WTC11 (cell line): Measurements from ENCODE around the gene GJA1. TPM values are rescaled to one million over a fixed set of nuclear protein-coding genes. Genes with fewer than 3 reads are reported as not detected.

Experiments
- ATAC-seq: fragments of 200-7000 bp; cut with Tn5 transposase; 2 replicates; pipeline ENCODE4 v1.10.0; 2021; ENCODE audit warnings: mild to moderate bottlenecking, moderate library complexity
- CTCF ChIA-PET: fragments of 300-600 bp; sonication (Branson Sonifier 250); formaldehyde crosslinking; loops from one replicate; lab custom pipeline; 2021; ENCODE audit warnings: antibody characterized with exemption; lab: Charles Lee
- POLR2A ChIA-PET: fragments of 350-600 bp; sonication (Branson Sonifier 250); formaldehyde crosslinking; loops from one replicate; lab custom pipeline; 2021; ENCODE audit warnings: antibody characterized with exemption; lab: Charles Lee
- DNase-seq: peaks from one replicate; pipeline ENCODE4 v3.0.0; 2021; ENCODE audit warnings: low spot score
- H3K27ac Mint-ChIP-seq: 2 replicates; pipeline ENCODE4 v1.8.0; 2021; ENCODE audit warnings: mixed read lengths
- H3K27me3 Mint-ChIP-seq: 2 replicates; pipeline ENCODE4 v1.8.0; 2021; ENCODE audit warnings: low read depth, mild to moderate bottlenecking, moderate library complexity, mixed read lengths
- H3K36me3 Mint-ChIP-seq: 2 replicates; pipeline ENCODE4 v1.8.0; 2021; ENCODE audit warnings: mixed read lengths
- H3K4me1 Mint-ChIP-seq: 2 replicates; pipeline ENCODE4 v1.8.0; 2022; ENCODE audit warnings: mixed read lengths
- H3K4me3 Mint-ChIP-seq: 2 replicates; pipeline ENCODE4 v1.8.0; 2021; ENCODE audit warnings: mild to moderate bottlenecking, moderate library complexity, mixed read lengths
- H3K9me3 Mint-ChIP-seq: 2 replicates; pipeline ENCODE4 v1.8.0; 2021; ENCODE audit warnings: mixed read lengths
- CREB1 ChIP-seq: sonication (generic); formaldehyde crosslinking; IDR thresholded peaks from 2 replicates; pipeline ENCODE4 v1.8.0; 2023; ENCODE audit warnings: mild to moderate bottlenecking, missing genetic modification reagents
- CREM ChIP-seq: sonication (generic); formaldehyde crosslinking; IDR thresholded peaks from 2 replicates; pipeline ENCODE4 v1.8.1; 2022; ENCODE audit warnings: mild to moderate bottlenecking, missing genetic modification reagents, moderate library complexity
- GABPB1 ChIP-seq: sonication (generic); formaldehyde crosslinking; IDR thresholded peaks from 2 replicates; pipeline ENCODE4 v1.8.1; 2023; ENCODE audit warnings: mild to moderate bottlenecking, missing genetic modification reagents
- GRHL2 ChIP-seq: fragments of 250-450 bp; sonication (Bioruptor Pico); IDR thresholded peaks from 2 replicates; pipeline ENCODE4 v1.8.0; 2022; ENCODE audit warnings: mild to moderate bottlenecking, moderate library complexity; ENCODE audit not compliant: insufficient replicate concordance, severe bottlenecking
- IRF2 ChIP-seq: sonication (generic); formaldehyde crosslinking; IDR thresholded peaks from 2 replicates; pipeline ENCODE4 v1.8.0; 2022; ENCODE audit warnings: low read depth, missing genetic modification reagents, borderline replicate concordance
- NFE2L1 ChIP-seq: sonication (generic); formaldehyde crosslinking; IDR thresholded peaks from 2 replicates; pipeline ENCODE4 v1.8.1; 2023; ENCODE audit warnings: missing genetic modification reagents
- PRRX2 ChIP-seq: fragments of 250-450 bp; sonication (Bioruptor Pico); IDR thresholded peaks from 2 replicates; pipeline ENCODE4 v1.8.0; 2021; ENCODE audit warnings: mild to moderate bottlenecking
- RELA ChIP-seq: sonication (generic); formaldehyde crosslinking; IDR thresholded peaks from 2 replicates; pipeline ENCODE4 v1.8.1; 2022; ENCODE audit warnings: missing genetic modification reagents, mild to moderate bottlenecking, borderline replicate concordance
- SMAD3 ChIP-seq: sonication (generic); formaldehyde crosslinking; IDR thresholded peaks from 2 replicates; pipeline ENCODE4 v1.8.0; 2022; ENCODE audit warnings: missing genetic modification reagents, mild to moderate bottlenecking, borderline replicate concordance
- ZNF232 ChIP-seq: sonication (generic); formaldehyde crosslinking; IDR thresholded peaks from 2 replicates; pipeline ENCODE4 v1.8.0; 2022; ENCODE audit warnings: mild to moderate bottlenecking, missing genetic modification reagents
- ZNF263 ChIP-seq: sonication (generic); formaldehyde crosslinking; IDR thresholded peaks from 2 replicates; pipeline ENCODE4 v1.8.1; 2022; ENCODE audit warnings: low read depth, mild to moderate bottlenecking, moderate library complexity, missing genetic modification reagents
- ZNF416 ChIP-seq: fragments of 250-450 bp; sonication (Bioruptor Pico); IDR thresholded peaks from 2 replicates; pipeline ENCODE4 v1.9.0; 2021; ENCODE audit warnings: mild to moderate bottlenecking, inconsistent platforms
- total RNA-seq: library from RNA; stranded (reverse); gene quantifications from 3 replicates; pipeline ENCODE4 v1.2.3, GENCODE V29; 2021
- TF ChIP-seq, protein P1 (sequence below): sonication (generic); formaldehyde crosslinking; IDR thresholded peaks from 2 replicates; pipeline ENCODE4 v1.8.0; 2022; ENCODE audit warnings: mild to moderate bottlenecking, missing genetic modification reagents
- TF ChIP-seq, protein P2 (sequence below): sonication (generic); formaldehyde crosslinking; IDR thresholded peaks from 2 replicates; pipeline ENCODE4 v1.8.1; 2023; ENCODE audit warnings: mild to moderate bottlenecking, moderate library complexity, missing genetic modification reagents
- TF ChIP-seq, protein P3 (sequence below): sonication (generic); formaldehyde crosslinking; IDR thresholded peaks from 2 replicates; pipeline ENCODE4 v1.8.1; 2023; ENCODE audit warnings: mild to moderate bottlenecking, missing genetic modification reagents
- TF ChIP-seq, protein P4 (sequence below): sonication (generic); formaldehyde crosslinking; IDR thresholded peaks from 2 replicates; pipeline ENCODE4 v1.8.1; 2023; ENCODE audit warnings: mild to moderate bottlenecking, missing genetic modification reagents, moderate library complexity
- TF ChIP-seq, protein P5 (sequence below): sonication (generic); formaldehyde crosslinking; IDR thresholded peaks from 2 replicates; pipeline ENCODE4 v1.8.0; 2022; ENCODE audit warnings: mild to moderate bottlenecking, missing genetic modification reagents
- TF ChIP-seq, protein P6 (sequence below): fragments of 250-450 bp; sonication (Bioruptor Pico); IDR thresholded peaks from 2 replicates; pipeline ENCODE4 v1.9.0; 2021; ENCODE audit warnings: mild to moderate bottlenecking

The GJA1 gene
- total RNA-seq, 1 experiment from 2014 or later, result 546 TPM

DNA sequence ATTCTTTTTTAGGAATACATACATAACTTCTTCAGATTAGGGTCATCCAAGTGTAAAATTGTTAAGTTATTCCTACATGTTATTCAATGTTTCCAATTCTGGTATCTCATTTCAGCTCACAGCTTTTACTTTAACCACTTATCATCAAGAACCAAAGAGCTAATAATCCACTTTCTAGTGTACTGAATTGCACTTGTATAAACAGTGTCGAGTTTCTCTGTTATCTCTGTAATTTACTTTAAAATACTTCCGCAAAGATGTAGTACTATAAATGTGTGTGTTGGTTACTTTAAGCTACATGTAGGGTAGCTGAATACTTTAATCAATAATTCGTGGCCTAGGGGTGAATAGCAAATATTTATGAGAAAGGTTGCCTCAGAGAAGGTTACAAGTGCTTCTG, 8.8 kb upstream of the GJA1 start (continued):
- TF ChIP-seq, protein P1, sequence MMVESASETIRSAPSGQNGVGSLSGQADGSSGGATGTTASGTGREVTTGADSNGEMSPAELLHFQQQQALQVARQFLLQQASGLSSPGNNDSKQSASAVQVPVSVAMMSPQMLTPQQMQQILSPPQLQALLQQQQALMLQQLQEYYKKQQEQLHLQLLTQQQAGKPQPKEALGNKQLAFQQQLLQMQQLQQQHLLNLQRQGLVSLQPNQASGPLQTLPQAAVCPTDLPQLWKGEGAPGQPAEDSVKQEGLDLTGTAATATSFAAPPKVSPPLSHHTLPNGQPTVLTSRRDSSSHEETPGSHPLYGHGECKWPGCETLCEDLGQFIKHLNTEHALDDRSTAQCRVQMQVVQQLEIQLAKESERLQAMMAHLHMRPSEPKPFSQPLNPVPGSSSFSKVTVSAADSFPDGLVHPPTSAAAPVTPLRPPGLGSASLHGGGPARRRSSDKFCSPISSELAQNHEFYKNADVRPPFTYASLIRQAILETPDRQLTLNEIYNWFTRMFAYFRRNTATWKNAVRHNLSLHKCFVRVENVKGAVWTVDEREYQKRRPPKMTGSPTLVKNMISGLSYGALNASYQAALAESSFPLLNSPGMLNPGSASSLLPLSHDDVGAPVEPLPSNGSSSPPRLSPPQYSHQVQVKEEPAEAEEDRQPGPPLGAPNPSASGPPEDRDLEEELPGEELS, result no peak
- TF ChIP-seq PRRX2 (no peak), CREB1 (CRISPR knock-in tag) (no peak), GRHL2 (no peak), GABPB1 (no peak)
- TF ChIP-seq, protein P2, sequence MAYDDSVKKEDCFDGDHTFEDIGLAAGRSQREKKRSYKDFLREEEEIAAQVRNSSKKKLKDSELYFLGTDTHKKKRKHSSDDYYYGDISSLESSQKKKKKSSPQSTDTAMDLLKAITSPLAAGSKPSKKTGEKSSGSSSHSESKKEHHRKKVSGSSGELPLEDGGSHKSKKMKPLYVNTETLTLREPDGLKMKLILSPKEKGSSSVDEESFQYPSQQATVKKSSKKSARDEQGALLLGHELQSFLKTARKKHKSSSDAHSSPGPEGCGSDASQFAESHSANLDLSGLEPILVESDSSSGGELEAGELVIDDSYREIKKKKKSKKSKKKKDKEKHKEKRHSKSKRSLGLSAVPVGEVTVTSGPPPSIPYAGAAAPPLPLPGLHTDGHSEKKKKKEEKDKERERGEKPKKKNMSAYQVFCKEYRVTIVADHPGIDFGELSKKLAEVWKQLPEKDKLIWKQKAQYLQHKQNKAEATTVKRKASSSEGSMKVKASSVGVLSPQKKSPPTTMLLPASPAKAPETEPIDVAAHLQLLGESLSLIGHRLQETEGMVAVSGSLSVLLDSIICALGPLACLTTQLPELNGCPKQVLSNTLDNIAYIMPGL, result no peak
- TF ChIP-seq, protein P3, sequence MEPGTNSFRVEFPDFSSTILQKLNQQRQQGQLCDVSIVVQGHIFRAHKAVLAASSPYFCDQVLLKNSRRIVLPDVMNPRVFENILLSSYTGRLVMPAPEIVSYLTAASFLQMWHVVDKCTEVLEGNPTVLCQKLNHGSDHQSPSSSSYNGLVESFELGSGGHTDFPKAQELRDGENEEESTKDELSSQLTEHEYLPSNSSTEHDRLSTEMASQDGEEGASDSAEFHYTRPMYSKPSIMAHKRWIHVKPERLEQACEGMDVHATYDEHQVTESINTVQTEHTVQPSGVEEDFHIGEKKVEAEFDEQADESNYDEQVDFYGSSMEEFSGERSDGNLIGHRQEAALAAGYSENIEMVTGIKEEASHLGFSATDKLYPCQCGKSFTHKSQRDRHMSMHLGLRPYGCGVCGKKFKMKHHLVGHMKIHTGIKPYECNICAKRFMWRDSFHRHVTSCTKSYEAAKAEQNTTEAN (CRISPR knock-in tag), result no peak

DNA sequence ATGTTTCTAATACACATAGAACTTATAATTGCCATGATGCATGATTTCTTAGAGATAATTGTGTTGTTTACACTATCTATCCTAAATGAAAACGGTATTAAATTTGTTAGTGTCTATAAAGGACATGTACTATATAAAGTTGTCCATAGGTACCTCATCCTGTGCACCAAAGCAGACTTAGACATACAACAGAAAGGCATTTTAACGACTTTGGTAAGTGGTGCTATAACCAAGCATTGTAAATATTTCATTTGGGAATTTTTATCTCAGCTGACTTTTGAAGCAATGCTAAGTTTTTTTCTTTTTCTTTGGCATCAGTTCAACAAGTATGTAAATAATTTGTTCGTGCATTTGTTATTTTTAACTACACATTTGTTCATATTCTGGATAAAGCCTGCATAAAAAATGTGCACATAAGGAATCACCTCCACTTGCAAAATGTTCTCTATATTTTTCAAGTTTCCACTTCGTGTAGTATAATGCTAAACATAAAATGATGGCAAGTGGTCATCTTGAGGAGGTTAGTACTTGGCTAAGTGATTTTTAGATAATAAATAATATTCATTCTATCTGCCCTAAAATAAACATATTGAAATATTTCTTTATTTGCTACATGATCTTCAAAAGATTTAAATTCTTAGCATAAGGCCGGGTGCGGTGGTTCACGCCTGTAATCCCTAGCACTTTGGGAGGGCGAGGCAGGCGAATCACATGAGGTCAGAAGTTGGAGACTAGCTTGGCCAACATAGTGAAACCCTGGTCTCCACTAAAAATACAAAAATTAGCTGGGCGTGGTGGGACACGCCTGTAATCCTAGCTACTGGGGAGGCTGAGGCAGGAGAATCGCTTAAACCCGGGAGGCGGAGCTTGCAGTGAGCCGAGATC, 6.3 kb upstream of the GJA1 start:
- H3K27me3 Mint-ChIP-seq, result no peaks in the 10 kb centered on the region
- POLR2A ChIA-PET, result no interaction called here
- no peak overlapping the region for H3K4me3 Mint-ChIP-seq
- DNase-seq, result no peak
- TF ChIP-seq, protein P4, sequence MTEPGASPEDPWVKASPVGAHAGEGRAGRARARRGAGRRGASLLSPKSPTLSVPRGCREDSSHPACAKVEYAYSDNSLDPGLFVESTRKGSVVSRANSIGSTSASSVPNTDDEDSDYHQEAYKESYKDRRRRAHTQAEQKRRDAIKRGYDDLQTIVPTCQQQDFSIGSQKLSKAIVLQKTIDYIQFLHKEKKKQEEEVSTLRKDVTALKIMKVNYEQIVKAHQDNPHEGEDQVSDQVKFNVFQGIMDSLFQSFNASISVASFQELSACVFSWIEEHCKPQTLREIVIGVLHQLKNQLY, result no peak
- TF ChIP-seq RELA (CRISPR knock-in tag) (no peak), CREM (CRISPR knock-in tag) (no peak), ZNF232 (CRISPR knock-in tag) (no peak), SMAD3 (CRISPR knock-in tag) (no peak), ZNF416 (CRISPR knock-in tag) (no peak), ZNF263 (CRISPR knock-in tag) (no peak), IRF2 (no peak), NFE2L1 (CRISPR knock-in tag) (no peak)
- TF ChIP-seq, protein P2, result no peak
- TF ChIP-seq, protein P5, sequence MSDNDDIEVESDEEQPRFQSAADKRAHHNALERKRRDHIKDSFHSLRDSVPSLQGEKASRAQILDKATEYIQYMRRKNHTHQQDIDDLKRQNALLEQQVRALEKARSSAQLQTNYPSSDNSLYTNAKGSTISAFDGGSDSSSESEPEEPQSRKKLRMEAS, result no peak
- TF ChIP-seq, protein P1, result no peak
- TF ChIP-seq, protein P6, sequence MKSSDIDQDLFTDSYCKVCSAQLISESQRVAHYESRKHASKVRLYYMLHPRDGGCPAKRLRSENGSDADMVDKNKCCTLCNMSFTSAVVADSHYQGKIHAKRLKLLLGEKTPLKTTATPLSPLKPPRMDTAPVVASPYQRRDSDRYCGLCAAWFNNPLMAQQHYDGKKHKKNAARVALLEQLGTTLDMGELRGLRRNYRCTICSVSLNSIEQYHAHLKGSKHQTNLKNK, result no peak
- H3K9me3 Mint-ChIP-seq, result no peaks in the 10 kb centered on the region
- no peaks in the 10 kb centered on the region; the same call in 1 of the 2 replicates for H3K36me3 Mint-ChIP-seq
- ATAC-seq, result no peak
- H3K27ac Mint-ChIP-seq, result no peak overlapping the region
- CTCF ChIA-PET, result interaction anchor here (0.6 to 0.8 kb wide), 2 partner anchors 310 to 422 kb away, joined by 3 to 4 read pairs; no protein-coding TSS in a partner anchor
- H3K4me1 Mint-ChIP-seq, result peaks cover 40% of the 10 kb centered on the region
